Breast epithelium (tissue), 3 donors: Measurements from ENCODE around the gene NTHL1.

ENCODE experiments used
- POLR2A ChIP-seq: fragments of 450-650 bp; IDR thresholded peaks from one replicate; pipeline ENCODE4 v1.6.1; 2016; ENCODE audit warnings: antibody characterized with exemption, mild to moderate bottlenecking, moderate library complexity
- TF ChIP-seq, protein P1 (sequence below), 3 donors: fragments of 450-650 bp; IDR thresholded peaks; one replicate each; pipeline ENCODE4 v1.5.1; 2016 to 2017; ENCODE audit warnings: antibody characterized with exemption in 3 of 3, mild to moderate bottlenecking in 3 of 3, moderate library complexity in 3 of 3

- TF ChIP-seq, protein P1, sequence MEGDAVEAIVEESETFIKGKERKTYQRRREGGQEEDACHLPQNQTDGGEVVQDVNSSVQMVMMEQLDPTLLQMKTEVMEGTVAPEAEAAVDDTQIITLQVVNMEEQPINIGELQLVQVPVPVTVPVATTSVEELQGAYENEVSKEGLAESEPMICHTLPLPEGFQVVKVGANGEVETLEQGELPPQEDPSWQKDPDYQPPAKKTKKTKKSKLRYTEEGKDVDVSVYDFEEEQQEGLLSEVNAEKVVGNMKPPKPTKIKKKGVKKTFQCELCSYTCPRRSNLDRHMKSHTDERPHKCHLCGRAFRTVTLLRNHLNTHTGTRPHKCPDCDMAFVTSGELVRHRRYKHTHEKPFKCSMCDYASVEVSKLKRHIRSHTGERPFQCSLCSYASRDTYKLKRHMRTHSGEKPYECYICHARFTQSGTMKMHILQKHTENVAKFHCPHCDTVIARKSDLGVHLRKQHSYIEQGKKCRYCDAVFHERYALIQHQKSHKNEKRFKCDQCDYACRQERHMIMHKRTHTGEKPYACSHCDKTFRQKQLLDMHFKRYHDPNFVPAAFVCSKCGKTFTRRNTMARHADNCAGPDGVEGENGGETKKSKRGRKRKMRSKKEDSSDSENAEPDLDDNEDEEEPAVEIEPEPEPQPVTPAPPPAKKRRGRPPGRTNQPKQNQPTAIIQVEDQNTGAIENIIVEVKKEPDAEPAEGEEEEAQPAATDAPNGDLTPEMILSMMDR (IDR thresholded peaks at IDR 0.05): no peak
- TF ChIP-seq POLR2A: no peak
Observed at GRCh38 chr16:2009164-2009711, 38.4 kb downstream of the NTHL1 start.
